Tibial artery (tissue), 4 donors: ENCODE results near the gene MCCD1.

Experiments used
- DNase-seq, 2 donors: peaks; one replicate each; pipeline ENCODE4 v3.0.0-alpha.2; 2019
- H3K27ac ChIP-seq, 2 donors: fragments of 200-600 bp; sonication (generic) in 1 of 2; 1 replicate in 1 of 2; 2 replicates in 1 of 2; pipeline ENCODE4 v1.5.1; 2018 to 2019; ENCODE audit warnings: mild to moderate bottlenecking in 1 of 2
- H3K27me3 ChIP-seq, 2 donors: fragments of 200-600 bp; sonication (generic) in 1 of 2; one replicate each; pipeline versions ENCODE4 v1.5.1 to v1.6.0; 2016 to 2019
- H3K36me3 ChIP-seq, 3 donors: fragments of 200-600 bp; sonication (generic) in 2 of 3; one replicate each; pipeline ENCODE4 v1.5.1; 2016 to 2019; ENCODE audit warnings: mild to moderate bottlenecking in 2 of 3
- H3K4me1 ChIP-seq, 4 donors: fragments of 200-600 bp; sonication (generic) in 2 of 4; 1 replicate in 3 of 4; 2 replicates in 1 of 4; pipeline ENCODE4 v1.5.1; 2016 to 2019
- H3K4me3 ChIP-seq, 2 donors: fragments of 200-600 bp; sonication (generic) in 1 of 2; 1 replicate in 1 of 2; 2 replicates in 1 of 2; pipeline ENCODE4 v1.5.1; 2018 to 2019; ENCODE audit warnings: mild to moderate bottlenecking in 2 of 2
- H3K9me3 ChIP-seq, 3 donors: fragments of 200-600 bp; sonication (generic) in 1 of 3; one replicate each; pipeline ENCODE4 v1.5.1; 2016 to 2019
- intact Hi-C: fragments of 100-400 bp; cut with DNase I; formaldehyde crosslinking; loops from one replicate; pipeline ENCODE4 v1.15.0; 2023; ENCODE audit warnings: low total_unique reads
- TF ChIP-seq, protein P1 (sequence below), 2 experiments: fragments of 200-600 bp in 1 of 2; fragments of 450-650 bp in 1 of 2; IDR thresholded peaks; one replicate each; pipeline ENCODE4 v1.5.1; 2017 to 2019; ENCODE audit warnings: antibody characterized with exemption in 2 of 2, mild to moderate bottlenecking in 1 of 2, moderate library complexity in 1 of 2

Gene MCCD1

DNA sequence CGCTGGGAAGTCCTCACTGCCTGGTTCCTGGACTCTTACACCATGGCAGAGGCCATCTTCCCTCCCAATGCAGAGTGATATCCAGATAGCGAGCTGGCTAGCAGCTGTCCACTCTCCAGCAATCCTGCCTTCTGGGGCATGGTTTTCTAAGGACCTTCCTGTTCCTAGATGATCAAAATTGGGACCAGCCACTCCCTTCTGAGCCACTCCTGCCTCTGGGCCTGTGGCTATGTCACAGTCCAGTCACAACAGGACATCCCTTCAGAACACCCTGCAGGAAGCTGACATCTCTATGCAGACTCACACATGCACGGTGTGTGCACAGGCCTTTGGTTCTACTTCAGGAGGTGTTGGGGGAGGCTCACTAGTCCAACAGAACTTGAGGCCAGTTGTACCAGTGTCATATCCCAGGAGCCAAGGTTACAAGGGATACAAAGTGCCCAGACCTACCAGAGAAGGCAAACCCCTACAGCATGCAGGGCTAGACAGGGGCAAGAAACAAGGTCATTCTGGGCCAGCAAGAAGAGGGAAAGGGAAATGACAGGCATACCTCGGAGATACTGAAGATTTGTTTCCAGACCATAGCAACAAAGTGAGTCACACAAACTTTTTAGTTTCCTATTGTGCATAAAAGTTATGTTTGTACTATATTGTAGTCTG is 2.7 kb upstream of the MCCD1 start:
- no peak for DNase-seq
- TF ChIP-seq, protein P1, sequence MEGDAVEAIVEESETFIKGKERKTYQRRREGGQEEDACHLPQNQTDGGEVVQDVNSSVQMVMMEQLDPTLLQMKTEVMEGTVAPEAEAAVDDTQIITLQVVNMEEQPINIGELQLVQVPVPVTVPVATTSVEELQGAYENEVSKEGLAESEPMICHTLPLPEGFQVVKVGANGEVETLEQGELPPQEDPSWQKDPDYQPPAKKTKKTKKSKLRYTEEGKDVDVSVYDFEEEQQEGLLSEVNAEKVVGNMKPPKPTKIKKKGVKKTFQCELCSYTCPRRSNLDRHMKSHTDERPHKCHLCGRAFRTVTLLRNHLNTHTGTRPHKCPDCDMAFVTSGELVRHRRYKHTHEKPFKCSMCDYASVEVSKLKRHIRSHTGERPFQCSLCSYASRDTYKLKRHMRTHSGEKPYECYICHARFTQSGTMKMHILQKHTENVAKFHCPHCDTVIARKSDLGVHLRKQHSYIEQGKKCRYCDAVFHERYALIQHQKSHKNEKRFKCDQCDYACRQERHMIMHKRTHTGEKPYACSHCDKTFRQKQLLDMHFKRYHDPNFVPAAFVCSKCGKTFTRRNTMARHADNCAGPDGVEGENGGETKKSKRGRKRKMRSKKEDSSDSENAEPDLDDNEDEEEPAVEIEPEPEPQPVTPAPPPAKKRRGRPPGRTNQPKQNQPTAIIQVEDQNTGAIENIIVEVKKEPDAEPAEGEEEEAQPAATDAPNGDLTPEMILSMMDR (IDR thresholded peaks at IDR 0.05), result no peak
- no peak overlapping the region for H3K4me3 ChIP-seq
- no peaks in the 10 kb centered on the region for H3K9me3 ChIP-seq
- no peaks in the 10 kb centered on the region for H3K27me3 ChIP-seq
- no peaks in the 10 kb centered on the region for H3K4me1 ChIP-seq
- intact Hi-C loops, result no loop called here
- peaks cover 10 to 19% (median 18%) of the 10 kb centered on the region in 3 donors for H3K36me3 ChIP-seq
- no peak overlapping the region for H3K27ac ChIP-seq

DNA sequence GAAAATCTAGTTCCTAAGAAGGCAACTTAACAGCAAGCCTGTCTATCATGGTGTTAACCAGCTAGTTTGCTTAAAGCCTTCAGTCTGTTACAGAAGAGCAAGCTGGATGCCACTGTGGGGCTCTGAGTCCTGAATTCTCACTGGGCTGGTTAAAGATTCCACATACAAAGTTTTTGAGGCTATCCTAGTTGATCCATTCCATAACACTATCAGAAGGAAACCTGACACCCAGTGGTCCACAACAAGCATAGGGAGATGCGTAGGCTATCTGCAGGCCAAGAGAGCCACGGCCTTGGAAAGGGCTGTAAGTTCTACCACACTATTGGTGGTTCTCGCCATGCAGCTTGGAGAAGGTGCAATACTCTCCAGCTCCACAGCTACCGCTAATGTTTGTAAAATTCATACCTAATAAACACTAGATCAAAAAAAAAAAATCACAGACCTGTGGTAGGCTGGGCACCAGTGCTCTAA is 420 bp upstream of the MCCD1 start:
- H3K27me3 ChIP-seq, result no peaks in the 10 kb centered on the region
- peaks cover 26 to 42% (median 41%) of the 10 kb centered on the region in 3 donors for H3K36me3 ChIP-seq
- intact Hi-C loops, result no loop called here
- no peaks in the 10 kb centered on the region for H3K4me1 ChIP-seq
- no peak for DNase-seq
- H3K9me3 ChIP-seq, result no peaks in the 10 kb centered on the region
- no peak overlapping the region for H3K27ac ChIP-seq
- H3K4me3 ChIP-seq, result no peak overlapping the region
- TF ChIP-seq, protein P1 (IDR thresholded peaks at IDR 0.05), result no peak

DNA sequence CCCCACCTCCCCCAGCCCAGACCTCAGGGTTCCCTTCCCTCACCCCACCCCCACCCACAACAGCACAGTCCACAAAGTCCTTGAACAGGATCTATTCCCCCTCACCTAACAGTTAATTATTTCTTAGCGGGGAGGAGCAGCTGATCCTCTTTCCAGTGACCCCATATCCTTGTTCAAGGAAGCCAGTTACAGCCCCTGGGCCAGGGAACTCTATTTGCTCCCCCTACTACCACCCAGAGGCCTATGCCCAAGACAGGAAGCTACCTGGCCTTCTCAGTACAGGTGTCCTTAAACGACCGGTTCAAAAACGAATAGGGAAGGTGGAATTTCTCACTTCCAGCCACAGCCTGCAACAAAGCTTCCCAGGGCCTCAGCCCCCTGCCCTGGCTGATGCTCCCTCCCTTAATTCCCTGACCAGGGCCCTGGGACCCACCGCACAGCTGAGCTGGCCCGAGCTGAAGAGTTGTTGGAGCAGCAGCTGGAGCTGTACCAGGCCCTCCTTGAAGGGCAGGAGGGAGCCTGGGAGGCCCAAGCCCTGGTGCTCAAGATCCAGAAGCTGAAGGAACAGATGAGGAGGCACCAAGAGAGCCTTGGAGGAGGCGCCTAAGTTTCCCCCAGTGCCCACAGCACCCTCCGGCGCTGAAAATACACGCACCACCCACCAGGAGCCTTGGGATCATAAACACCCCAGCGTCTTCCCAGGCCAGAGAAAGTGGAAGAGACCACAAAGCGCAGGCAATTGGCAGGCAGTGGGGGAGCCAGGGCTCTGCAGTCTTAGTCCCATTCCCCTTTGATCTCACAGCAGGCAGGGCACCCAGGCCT is 778 bp downstream of the MCCD1 start:
- TF ChIP-seq, protein P1 (IDR thresholded peaks at IDR 0.05), result no peak
- H3K4me3 ChIP-seq, result no peak overlapping the region
- no peaks in the 10 kb centered on the region for H3K9me3 ChIP-seq
- DNase-seq, result no peak
- H3K27me3 ChIP-seq, result no peaks in the 10 kb centered on the region
- H3K36me3 ChIP-seq, result peaks cover 38 to 53% (median 53%) of the 10 kb centered on the region in 3 donors
- H3K4me1 ChIP-seq, result no peaks in the 10 kb centered on the region
- intact Hi-C loops, result no loop called here
- no peak overlapping the region for H3K27ac ChIP-seq

DNA sequence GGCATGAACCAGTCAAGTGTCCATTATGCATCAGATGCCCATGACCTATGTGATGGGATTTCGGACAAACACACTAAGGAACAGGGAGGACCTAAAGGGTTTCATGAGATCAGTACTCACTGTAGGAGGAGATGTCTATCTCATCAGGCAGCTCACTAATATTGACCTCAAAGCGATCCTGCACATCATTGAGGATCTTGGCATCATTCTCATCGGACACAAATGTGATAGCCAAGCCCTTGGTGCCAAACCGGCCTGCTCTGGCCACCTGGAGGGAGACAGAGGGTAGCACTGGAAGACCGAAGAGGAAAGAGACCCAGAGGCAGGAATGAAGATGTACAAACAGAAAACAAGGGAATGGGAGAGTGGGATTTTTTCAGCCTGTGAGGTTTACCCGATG is 1.9 kb downstream of the MCCD1 start:
- no peak for DNase-seq
- Histone ChIP-seq H3K4me1 (no peaks in the 10 kb centered on the region), H3K4me3 (no peak overlapping the region), H3K27ac (no peak overlapping the region), H3K9me3 (no peaks in the 10 kb centered on the region), H3K27me3 (no peaks in the 10 kb centered on the region), H3K36me3 (peaks cover 49 to 65% (median 64%) of the 10 kb centered on the region in 3 donors)
- intact Hi-C loops, result no loop called here
- TF ChIP-seq, protein P1 (IDR thresholded peaks at IDR 0.05), result no peak

DNA sequence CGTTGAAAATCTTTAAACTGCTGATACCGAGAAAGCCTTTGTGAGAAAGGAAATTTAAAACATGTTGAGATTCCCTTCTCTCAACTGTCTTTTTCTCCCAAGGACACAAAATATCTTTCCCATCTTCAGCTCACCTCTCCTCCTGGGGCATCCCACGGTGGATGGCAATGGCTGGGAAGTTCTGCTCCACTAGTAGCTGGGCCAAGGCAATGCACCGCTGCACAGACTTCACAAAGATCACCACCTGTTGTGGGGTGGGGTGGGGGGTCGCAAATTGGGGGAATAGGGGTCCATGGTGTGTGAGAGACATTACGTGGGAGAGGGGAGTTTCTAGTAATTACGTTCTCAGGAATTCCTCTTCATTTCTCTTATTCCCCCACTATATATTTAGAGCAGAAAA is 2.4 kb downstream of the MCCD1 start:
- TF ChIP-seq, protein P1 (IDR thresholded peaks at IDR 0.05), result no peak
- Histone ChIP-seq H3K9me3 (no peaks in the 10 kb centered on the region), H3K4me3 (no peak overlapping the region), H3K4me1 (no peaks in the 10 kb centered on the region), H3K27ac (no peak overlapping the region), H3K36me3 (peaks cover 54 to 70% (median 69%) of the 10 kb centered on the region in 3 donors), H3K27me3 (no peaks in the 10 kb centered on the region)
- no peak for DNase-seq
- intact Hi-C loops, result no loop called here
